Upper lobe of right lung (tissue), 1 donor: ENCODE data around the gene DHX32. TPM values are rescaled to one million over a fixed set of nuclear protein-coding genes. Genes with fewer than 3 reads are reported as not detected.

ENCODE experiments used
- ATAC-seq: fragments of 200-7000 bp; cut with Tn5 transposase; one replicate; pipeline ENCODE4 v1.9.1; 2020; ENCODE audit warnings: mild to moderate bottlenecking, moderate library complexity
- DNase-seq: peaks from one replicate; pipeline ENCODE4 v3.0.0-alpha.2; 2020
- H3K27ac ChIP-seq: fragments of 200-600 bp; one replicate; pipeline ENCODE4 v1.8.0; 2022
- H3K27me3 ChIP-seq: fragments of 200-600 bp; one replicate; pipeline ENCODE4 v1.8.0; 2022; ENCODE audit warnings: mild to moderate bottlenecking
- H3K36me3 ChIP-seq: fragments of 200-600 bp; one replicate; pipeline ENCODE4 v1.8.0; 2022
- H3K4me1 ChIP-seq: fragments of 200-600 bp; one replicate; pipeline ENCODE4 v1.8.0; 2022
- H3K4me3 ChIP-seq: fragments of 200-600 bp; one replicate; pipeline ENCODE4 v1.8.0; 2022; ENCODE audit warnings: mild to moderate bottlenecking
- H3K9me3 ChIP-seq: fragments of 200-600 bp; one replicate; pipeline ENCODE4 v1.8.0; 2022
- intact Hi-C: fragments of 100-400 bp; cut with DNase I; formaldehyde crosslinking; loops from one replicate; pipeline ENCODE4 v1.11.0; 2022
- total RNA-seq: library from RNA; stranded (reverse); fragmentation: NEBNext Ultra II Directional; extraction: Animal tissue kit (Norgen Biotek cat#: 25700); gene quantifications from one replicate; pipeline ENCODE4 v1.2.1, GENCODE V29; 2021
- TF ChIP-seq, protein P1 (sequence below): fragments of 200-600 bp; IDR thresholded peaks from one replicate; pipeline ENCODE4 v1.8.0; 2022; ENCODE audit warnings: antibody characterized with exemption
- donor health status: DM: no; HTN: yes; CAD: no; lungs with severe emphysema.

Gene DHX32
- total RNA-seq, 1 donor from 2014 or later, result 35.1 TPM

DNA sequence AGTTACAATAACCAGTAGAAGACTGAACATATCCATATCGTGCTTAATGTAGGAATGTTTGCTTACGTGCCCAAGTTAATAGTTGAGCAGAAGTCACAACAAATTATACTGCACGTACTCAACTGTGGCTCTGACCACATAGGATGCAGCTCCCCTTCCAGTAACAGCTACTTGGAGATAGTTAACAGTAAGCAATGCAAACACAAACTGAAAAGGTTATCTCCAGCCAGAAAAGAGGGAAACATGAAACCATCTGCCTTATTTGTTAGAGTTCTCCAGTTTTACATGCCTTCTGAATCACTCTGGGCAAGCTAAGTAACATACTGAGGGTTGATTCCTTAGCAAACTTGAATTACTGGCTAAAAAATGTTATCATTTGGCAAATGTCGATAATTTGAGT is 9.8 kb downstream of the DHX32 start:
- Histone ChIP-seq H3K9me3 (no peaks in the 10 kb centered on the region), H3K27me3 (no peaks in the 10 kb centered on the region), H3K4me1 (no peaks in the 10 kb centered on the region), H3K36me3 (peaks cover 6% of the 10 kb centered on the region), H3K4me3 (no peak overlapping the region), H3K27ac (no peak overlapping the region)
- TF ChIP-seq, protein P1, sequence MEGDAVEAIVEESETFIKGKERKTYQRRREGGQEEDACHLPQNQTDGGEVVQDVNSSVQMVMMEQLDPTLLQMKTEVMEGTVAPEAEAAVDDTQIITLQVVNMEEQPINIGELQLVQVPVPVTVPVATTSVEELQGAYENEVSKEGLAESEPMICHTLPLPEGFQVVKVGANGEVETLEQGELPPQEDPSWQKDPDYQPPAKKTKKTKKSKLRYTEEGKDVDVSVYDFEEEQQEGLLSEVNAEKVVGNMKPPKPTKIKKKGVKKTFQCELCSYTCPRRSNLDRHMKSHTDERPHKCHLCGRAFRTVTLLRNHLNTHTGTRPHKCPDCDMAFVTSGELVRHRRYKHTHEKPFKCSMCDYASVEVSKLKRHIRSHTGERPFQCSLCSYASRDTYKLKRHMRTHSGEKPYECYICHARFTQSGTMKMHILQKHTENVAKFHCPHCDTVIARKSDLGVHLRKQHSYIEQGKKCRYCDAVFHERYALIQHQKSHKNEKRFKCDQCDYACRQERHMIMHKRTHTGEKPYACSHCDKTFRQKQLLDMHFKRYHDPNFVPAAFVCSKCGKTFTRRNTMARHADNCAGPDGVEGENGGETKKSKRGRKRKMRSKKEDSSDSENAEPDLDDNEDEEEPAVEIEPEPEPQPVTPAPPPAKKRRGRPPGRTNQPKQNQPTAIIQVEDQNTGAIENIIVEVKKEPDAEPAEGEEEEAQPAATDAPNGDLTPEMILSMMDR, result no peak
- DNase-seq (no peak), ATAC-seq (no peak)
- intact Hi-C loops, result no loop called here

DNA sequence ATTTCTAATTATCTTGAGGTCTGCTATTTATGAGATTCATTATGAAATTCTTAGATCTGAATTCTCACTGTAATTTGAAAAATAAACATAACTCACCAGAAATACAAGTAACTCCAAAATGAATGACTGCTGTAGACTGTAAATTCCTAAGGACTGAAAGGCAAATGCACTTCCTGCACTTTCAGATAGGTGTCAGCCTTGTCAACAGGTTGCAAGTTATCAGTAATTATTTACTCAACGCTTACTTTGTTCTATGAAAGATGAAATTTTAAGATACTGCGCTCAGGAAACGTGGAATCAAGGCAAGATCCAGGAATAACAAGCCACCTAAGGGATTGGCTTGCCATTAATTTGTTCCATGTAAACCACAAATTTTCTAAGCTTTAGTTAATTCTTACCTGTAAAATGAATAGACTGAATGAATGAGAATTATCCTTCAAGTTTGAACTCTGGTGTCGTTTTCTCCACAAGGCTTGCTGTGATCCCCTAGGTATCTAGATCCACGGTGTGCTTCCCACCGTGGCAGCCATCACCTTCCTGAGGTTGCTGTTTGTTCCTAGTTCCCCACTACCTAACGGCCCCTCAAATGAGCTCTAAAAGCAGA is 12.6 kb downstream of the DHX32 start:
- no peak overlapping the region for H3K27ac ChIP-seq
- H3K9me3 ChIP-seq, result no peaks in the 10 kb centered on the region
- H3K36me3 ChIP-seq, result peaks cover 28% of the 10 kb centered on the region
- H3K4me3 ChIP-seq, result no peak overlapping the region
- DNase-seq, result no peak
- H3K4me1 ChIP-seq, result no peaks in the 10 kb centered on the region
- ATAC-seq, result peak; percentile 78
- TF ChIP-seq, protein P1, result peak; percentile 86
- intact Hi-C loops, result no loop called here
- no peaks in the 10 kb centered on the region for H3K27me3 ChIP-seq

DNA sequence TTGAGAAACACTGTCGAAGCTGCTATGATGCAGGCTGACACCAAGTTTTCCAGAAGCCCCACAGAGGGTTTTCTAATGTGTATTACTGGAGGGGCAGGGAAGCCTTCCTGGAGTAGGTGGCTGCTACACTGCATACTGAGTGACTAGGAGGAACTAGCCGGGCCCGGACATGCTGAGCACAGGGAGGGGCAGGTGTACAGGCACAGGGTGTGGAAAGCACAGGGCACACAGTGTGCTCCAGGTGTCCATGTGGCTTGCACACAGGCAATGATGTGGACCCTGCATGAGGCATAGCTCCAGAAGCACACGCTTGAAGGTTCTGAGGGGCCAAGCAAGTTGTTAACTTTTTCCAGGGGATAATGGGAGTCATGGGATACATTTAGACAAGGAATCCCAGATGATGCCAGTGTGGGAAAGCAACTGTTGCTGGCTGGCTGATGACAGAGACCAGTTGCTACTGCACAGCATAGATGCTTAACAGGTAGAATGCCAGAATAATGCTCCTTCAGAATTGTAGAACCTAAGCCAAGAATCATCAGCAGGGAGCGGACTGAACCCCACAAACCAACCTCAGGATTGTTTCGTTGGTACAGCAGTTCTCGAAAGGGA is 14.6 kb downstream of the DHX32 start:
- no peaks in the 10 kb centered on the region for H3K4me1 ChIP-seq
- peak; percentile 29 for ATAC-seq
- H3K4me3 ChIP-seq, result no peak overlapping the region
- H3K9me3 ChIP-seq, result no peaks in the 10 kb centered on the region
- H3K27ac ChIP-seq, result no peak overlapping the region
- DNase-seq, result no peak
- H3K27me3 ChIP-seq, result no peaks in the 10 kb centered on the region
- intact Hi-C loops, result no loop called here
- H3K36me3 ChIP-seq, result peaks cover 37% of the 10 kb centered on the region
- TF ChIP-seq, protein P1, result no peak

DNA sequence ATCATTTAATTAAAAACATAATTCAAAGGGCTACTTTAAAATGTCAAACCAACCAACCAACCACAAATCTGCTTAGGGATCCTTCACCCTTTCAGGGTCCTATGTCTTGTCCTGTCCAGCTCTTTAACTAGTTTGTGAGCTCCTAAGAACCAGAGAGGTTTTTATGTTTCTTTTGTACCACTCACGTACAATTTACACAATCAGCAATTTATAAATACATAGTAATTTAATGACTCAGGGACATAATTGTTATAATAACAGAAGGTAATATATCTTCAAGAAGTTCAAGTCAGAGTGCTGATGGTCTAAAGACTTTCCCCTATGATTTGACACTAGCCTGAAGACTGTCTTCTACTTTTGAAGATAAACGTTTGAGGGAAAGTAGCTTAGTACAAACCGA is 16.0 kb downstream of the DHX32 start:
- H3K4me3 ChIP-seq, result no peak overlapping the region
- intact Hi-C loops, result no loop called here
- H3K9me3 ChIP-seq, result no peaks in the 10 kb centered on the region
- H3K27ac ChIP-seq, result no peak overlapping the region
- H3K27me3 ChIP-seq, result no peaks in the 10 kb centered on the region
- DNase-seq, result no peak
- ATAC-seq, result no peak
- TF ChIP-seq, protein P1, result no peak
- peaks cover 41% of the 10 kb centered on the region for H3K36me3 ChIP-seq
- H3K4me1 ChIP-seq, result no peaks in the 10 kb centered on the region

DNA sequence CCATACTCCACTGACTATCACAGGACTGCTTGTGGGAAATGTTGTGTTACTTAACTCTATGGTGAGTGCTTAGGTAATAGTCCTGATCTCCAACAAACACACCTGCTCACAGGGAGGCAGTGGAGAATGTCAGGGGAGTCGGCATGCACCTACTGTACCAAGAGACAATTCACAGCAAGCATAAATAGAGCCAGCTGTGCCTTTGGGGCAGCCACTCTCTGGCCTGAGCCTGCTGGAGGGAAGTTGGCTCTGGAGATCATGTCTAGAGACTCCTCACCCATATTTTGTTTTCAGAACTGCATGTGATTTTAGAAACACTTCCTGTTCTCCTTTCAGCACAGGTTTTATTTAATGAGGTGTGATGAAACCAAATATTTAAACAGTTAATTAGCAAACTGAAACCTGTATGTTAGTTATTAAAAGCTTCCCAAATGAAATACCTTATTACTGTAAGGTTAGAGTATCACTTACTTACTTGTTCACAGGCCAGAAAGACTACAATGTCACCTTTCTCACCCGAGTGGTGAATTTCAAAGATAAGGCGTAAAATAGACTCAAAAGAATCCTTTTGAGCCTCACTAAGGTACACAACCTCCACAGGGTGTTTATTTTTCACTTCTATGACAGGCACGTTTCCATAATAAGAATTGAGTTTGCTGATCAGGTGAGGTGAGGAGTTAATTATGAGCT is 21.8 kb downstream of the DHX32 start:
- TF ChIP-seq, protein P1, result no peak
- no peak overlapping the region for H3K4me3 ChIP-seq
- DNase-seq (no peak), ATAC-seq (peak; percentile 82)
- no peaks in the 10 kb centered on the region for H3K9me3 ChIP-seq
- H3K4me1 ChIP-seq, result no peaks in the 10 kb centered on the region
- H3K36me3 ChIP-seq, result peaks cover 32% of the 10 kb centered on the region
- no peaks in the 10 kb centered on the region for H3K27me3 ChIP-seq
- intact Hi-C loops, result no loop called here
- no peak overlapping the region for H3K27ac ChIP-seq
